Astrocyte (in vitro differentiated cells and primary cell): ENCODE data around the gene ROR1.

Source experiments
- EZH2 ChIP-seq: IDR thresholded peaks from 2 replicates; pipeline ENCODE4 v1.6.1; 2012; ENCODE audit warnings: mild to moderate bottlenecking, low read length, inconsistent platforms; ENCODE audit not compliant: insufficient read depth
- TF ChIP-seq, protein P1 (sequence below): IDR thresholded peaks from 2 replicates; pipeline ENCODE4 v1.5.1; 2011; ENCODE audit warnings: low read depth, mild to moderate bottlenecking, inconsistent platforms, low read length, moderate library complexity; ENCODE audit not compliant: insufficient read depth

DNA sequence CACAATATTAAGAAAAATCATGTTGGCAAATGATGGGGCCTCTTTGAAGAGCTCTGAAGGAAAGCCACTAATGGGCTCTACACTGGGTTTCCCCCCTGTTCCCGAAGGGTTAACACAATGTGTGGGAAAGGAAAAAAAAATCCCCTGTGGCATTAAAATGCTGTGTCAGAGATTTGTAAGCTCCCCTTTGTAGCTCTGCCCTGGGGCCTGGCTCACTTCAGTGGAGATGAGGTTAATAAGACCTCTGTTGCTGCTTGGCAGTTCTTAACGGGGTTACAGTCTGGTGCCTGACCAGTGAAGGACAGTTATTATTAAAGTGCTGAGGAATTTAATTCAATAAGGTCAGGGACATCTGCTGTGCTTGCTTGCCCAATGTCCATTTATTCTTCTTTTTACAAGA lies 299.9 kb downstream of the ROR1 start:
- TF ChIP-seq, protein P1, sequence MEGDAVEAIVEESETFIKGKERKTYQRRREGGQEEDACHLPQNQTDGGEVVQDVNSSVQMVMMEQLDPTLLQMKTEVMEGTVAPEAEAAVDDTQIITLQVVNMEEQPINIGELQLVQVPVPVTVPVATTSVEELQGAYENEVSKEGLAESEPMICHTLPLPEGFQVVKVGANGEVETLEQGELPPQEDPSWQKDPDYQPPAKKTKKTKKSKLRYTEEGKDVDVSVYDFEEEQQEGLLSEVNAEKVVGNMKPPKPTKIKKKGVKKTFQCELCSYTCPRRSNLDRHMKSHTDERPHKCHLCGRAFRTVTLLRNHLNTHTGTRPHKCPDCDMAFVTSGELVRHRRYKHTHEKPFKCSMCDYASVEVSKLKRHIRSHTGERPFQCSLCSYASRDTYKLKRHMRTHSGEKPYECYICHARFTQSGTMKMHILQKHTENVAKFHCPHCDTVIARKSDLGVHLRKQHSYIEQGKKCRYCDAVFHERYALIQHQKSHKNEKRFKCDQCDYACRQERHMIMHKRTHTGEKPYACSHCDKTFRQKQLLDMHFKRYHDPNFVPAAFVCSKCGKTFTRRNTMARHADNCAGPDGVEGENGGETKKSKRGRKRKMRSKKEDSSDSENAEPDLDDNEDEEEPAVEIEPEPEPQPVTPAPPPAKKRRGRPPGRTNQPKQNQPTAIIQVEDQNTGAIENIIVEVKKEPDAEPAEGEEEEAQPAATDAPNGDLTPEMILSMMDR: no peak
- no peak for TF ChIP-seq EZH2
